Measurements from ENCODE around the gene CTDSPL. TPM values are rescaled to one million over a fixed set of nuclear protein-coding genes. Genes with fewer than 3 reads are reported as not detected.
A peak's percentile ranks its signal among the peaks of the same experiment; 100 is the strongest.

Gene CTDSPL
- total RNA-seq, 1 donor from 2014 or later, result 43.0 TPM

DNA sequence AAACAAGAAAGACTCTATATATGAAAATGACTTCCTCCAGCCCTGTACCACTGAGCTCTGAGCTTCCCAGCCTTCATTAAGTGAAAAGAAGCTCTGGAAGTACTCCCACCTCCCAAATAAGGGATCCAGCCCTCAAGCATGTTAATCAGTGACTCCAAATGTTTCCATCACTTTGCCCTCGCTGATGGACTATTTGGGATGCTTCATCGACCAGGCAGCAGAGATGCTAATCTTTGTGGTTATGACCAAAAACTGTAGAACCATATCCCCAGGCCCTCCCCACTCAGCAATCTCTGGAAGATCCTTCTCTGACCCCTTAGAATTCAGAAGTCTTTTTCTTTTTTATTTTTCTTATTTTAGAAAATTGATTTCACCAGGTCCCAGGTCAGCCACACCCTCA is 2.3 kb upstream of the CTDSPL start:
- Mint-ChIP-seq H3K36me3 (no peaks in the 10 kb centered on the region), H3K4me1 (peaks cover 28% of the 10 kb centered on the region), H3K9me3 (no peaks in the 10 kb centered on the region), H3K27me3 (ENCODE audit: insufficient read depth, low read depth) (peaks cover 3% of the 10 kb centered on the region), H3K4me3 (peak overlapping the region; percentile 33), H3K27ac (no peak overlapping the region)
- peaks cover 16% of the 10 kb centered on the region for H4K20me1 ChIP-seq (ENCODE audit: low read depth)
- peaks cover 11% of the 10 kb centered on the region for H3K27me3 ChIP-seq
- H3K4me2 ChIP-seq, result no peak overlapping the region
- H3K4me3 ChIP-seq, result no peak overlapping the region
- H2AFZ ChIP-seq (replicated peaks), result no peak overlapping the region
- H3K36me3 ChIP-seq, result no peaks in the 10 kb centered on the region
- no peaks in the 10 kb centered on the region for H3K9me3 ChIP-seq (ENCODE audit: low read depth)
- H3K4me1 ChIP-seq, result peaks cover 13% of the 10 kb centered on the region
- H3F3A ChIP-seq (ENCODE audit: low read depth), result peaks cover 27% of the 10 kb centered on the region
- H3K9ac ChIP-seq, result no peak overlapping the region
- no peak for DNase-seq (ENCODE audit: low spot score)
- peaks cover 19% of the 10 kb centered on the region for H3K79me2 ChIP-seq (ENCODE audit: low read depth)
- TF ChIP-seq EZH2phosphoT487 (IDR thresholded peaks at IDR 0.05) (no peak), EZH2 (IDR thresholded peaks at IDR 0.05) (no peak)
- TF ChIP-seq, protein P1, sequence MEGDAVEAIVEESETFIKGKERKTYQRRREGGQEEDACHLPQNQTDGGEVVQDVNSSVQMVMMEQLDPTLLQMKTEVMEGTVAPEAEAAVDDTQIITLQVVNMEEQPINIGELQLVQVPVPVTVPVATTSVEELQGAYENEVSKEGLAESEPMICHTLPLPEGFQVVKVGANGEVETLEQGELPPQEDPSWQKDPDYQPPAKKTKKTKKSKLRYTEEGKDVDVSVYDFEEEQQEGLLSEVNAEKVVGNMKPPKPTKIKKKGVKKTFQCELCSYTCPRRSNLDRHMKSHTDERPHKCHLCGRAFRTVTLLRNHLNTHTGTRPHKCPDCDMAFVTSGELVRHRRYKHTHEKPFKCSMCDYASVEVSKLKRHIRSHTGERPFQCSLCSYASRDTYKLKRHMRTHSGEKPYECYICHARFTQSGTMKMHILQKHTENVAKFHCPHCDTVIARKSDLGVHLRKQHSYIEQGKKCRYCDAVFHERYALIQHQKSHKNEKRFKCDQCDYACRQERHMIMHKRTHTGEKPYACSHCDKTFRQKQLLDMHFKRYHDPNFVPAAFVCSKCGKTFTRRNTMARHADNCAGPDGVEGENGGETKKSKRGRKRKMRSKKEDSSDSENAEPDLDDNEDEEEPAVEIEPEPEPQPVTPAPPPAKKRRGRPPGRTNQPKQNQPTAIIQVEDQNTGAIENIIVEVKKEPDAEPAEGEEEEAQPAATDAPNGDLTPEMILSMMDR (IDR thresholded peaks at IDR 0.05), result no peak
- no peak overlapping the region for H3K27ac ChIP-seq

DNA sequence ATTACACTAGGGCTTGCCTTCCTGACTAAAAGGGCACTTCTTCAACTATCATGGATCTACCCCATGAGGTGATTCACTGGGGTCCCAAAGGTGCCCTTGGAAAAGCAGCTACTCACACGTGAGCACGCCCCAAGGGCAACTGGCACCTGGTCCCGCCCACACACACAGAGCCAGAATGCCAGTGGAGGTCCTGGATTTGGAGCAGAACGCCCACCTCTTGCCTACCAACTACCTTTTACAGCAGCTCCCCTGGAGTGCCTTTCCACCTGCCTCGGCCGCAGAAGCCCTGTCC is 1.8 kb upstream of the CTDSPL start:
- DNase-seq (ENCODE audit: low spot score), result no peak
- TF ChIP-seq EZH2 (IDR thresholded peaks at IDR 0.05) (no peak), EZH2phosphoT487 (IDR thresholded peaks at IDR 0.05) (no peak)
- TF ChIP-seq, protein P1 (IDR thresholded peaks at IDR 0.05), result no peak
- H3K27ac ChIP-seq, result no peak overlapping the region
- no peaks in the 10 kb centered on the region for H3K9me3 ChIP-seq (ENCODE audit: low read depth)
- H2AFZ ChIP-seq (replicated peaks), result no peak overlapping the region
- peaks cover 24% of the 10 kb centered on the region for H3K79me2 ChIP-seq (ENCODE audit: low read depth)
- peaks cover 29% of the 10 kb centered on the region for H3F3A ChIP-seq (ENCODE audit: low read depth)
- Mint-ChIP-seq H3K27me3 (ENCODE audit: insufficient read depth, low read depth) (peaks cover 3% of the 10 kb centered on the region), H3K4me1 (peaks cover 29% of the 10 kb centered on the region), H3K36me3 (no peaks in the 10 kb centered on the region), H3K4me3 (peak overlapping the region; percentile 87), H3K9me3 (no peaks in the 10 kb centered on the region), H3K27ac (no peak overlapping the region)
- H3K4me2 ChIP-seq, result no peak overlapping the region
- no peak overlapping the region for H3K9ac ChIP-seq
- peaks cover 18% of the 10 kb centered on the region for H4K20me1 ChIP-seq (ENCODE audit: low read depth)
- H3K4me1 ChIP-seq, result peaks cover 13% of the 10 kb centered on the region
- H3K4me3 ChIP-seq, result no peak overlapping the region
- peaks cover 11% of the 10 kb centered on the region for H3K27me3 ChIP-seq
- no peaks in the 10 kb centered on the region for H3K36me3 ChIP-seq

DNA sequence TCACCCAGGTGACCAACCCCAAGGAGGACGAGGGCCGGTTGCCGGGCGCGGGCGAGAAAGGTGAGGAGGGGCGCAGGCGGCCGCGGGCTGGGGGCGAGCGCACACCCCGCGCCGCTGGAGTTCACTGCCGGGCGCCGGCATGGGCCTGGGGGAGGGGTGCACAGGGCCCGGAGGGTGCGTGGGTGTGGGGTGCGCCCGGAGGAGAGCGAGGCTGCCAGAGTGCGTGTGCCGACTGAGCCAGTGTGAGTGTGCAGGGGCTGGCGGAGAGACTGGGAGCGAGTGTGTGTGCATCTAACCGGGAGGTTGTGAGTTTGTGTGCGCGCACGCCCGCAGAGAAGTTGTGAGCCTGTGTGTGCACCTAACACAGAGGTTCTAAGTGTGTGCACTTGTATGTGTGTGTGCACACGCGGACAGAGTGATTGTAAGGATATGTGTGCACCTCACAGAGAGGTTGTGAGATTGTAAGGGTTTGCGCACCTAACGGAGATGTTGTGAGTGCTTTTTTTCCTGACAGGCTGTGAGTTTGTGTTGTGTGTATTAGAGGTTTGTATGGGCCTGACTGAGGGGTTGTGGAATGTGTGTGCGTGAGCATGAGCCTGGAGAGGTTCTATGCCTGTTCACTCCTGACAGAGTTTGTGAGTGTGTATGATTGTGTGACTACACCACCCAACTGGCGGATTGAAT is 681 bp downstream of the CTDSPL start:
- Mint-ChIP-seq H3K27ac (peak overlapping the region; percentile 46), H3K4me3 (peak overlapping the region; percentile 96), H3K9me3 (peaks cover 5% of the 10 kb centered on the region), H3K27me3 (ENCODE audit: insufficient read depth, low read depth) (no peaks in the 10 kb centered on the region), H3K4me1 (peaks cover 29% of the 10 kb centered on the region), H3K36me3 (peaks cover 5% of the 10 kb centered on the region)
- peaks cover 13% of the 10 kb centered on the region for H3K4me1 ChIP-seq
- TF ChIP-seq EZH2 (IDR thresholded peaks at IDR 0.05), result no peak
- TF ChIP-seq EZH2phosphoT487 (IDR thresholded peaks at IDR 0.05), result no peak
- TF ChIP-seq, protein P1 (IDR thresholded peaks at IDR 0.05), result no peak
- H3F3A ChIP-seq (ENCODE audit: low read depth), result peaks cover 29% of the 10 kb centered on the region
- H3K27me3 ChIP-seq, result peaks cover 11% of the 10 kb centered on the region
- H3K9ac ChIP-seq, result no peak overlapping the region
- H2AFZ ChIP-seq (replicated peaks), result peak overlapping the region; percentile 8
- peaks cover 18% of the 10 kb centered on the region for H4K20me1 ChIP-seq (ENCODE audit: low read depth)
- H3K36me3 ChIP-seq, result no peaks in the 10 kb centered on the region
- H3K27ac ChIP-seq, result no peak overlapping the region
- peak overlapping the region; percentile 86 for H3K4me3 ChIP-seq
- peak; percentile 51 for DNase-seq (ENCODE audit: low spot score)
- peaks cover 49% of the 10 kb centered on the region for H3K79me2 ChIP-seq (ENCODE audit: low read depth)
- H3K9me3 ChIP-seq (ENCODE audit: low read depth), result no peaks in the 10 kb centered on the region
- H3K4me2 ChIP-seq, result peak overlapping the region; percentile 80

All from neural progenitor cell (in vitro differentiated cells).